GM23338 (cell line): ENCODE data around the gene ITPRIPL2. TPM values are rescaled to one million over a fixed set of nuclear protein-coding genes. Genes with fewer than 3 reads are reported as not detected.

ENCODE experiments used
- ATAC-seq: fragments of 200-7000 bp; cut with Tn5 transposase; 3 replicates; pipeline ENCODE4 v1.9.1; 2020
- DNase-seq: peaks from one replicate; pipeline ENCODE4 v3.0.0-alpha.2; 2015; ENCODE audit warnings: low spot score
- H2AFZ ChIP-seq: fragments of 200-600 bp; sonication (generic); 2 replicates; pipeline ENCODE4 v1.8.0; 2016; ENCODE audit warnings: antibody characterized with exemption, mild to moderate bottlenecking, moderate library complexity
- H3F3A ChIP-seq: fragments of 200-600 bp; sonication (generic); replicated peaks from 2 replicates; pipeline ENCODE4 v1.8.0; 2017; ENCODE audit warnings: antibody characterized with exemption, mixed run types, low read depth
- H3K27ac ChIP-seq: fragments of 200-600 bp; sonication (generic); 2 replicates; pipeline ENCODE4 v1.6.1; 2016; ENCODE audit warnings: low read depth
- H3K27me3 ChIP-seq: fragments of 200-600 bp; sonication (generic); 2 replicates; pipeline ENCODE4 v1.8.0; 2016; ENCODE audit warnings: mild to moderate bottlenecking, mixed run types, moderate library complexity; ENCODE audit not compliant: insufficient read depth
- H3K36me3 ChIP-seq: fragments of 200-600 bp; sonication (generic); 2 replicates; pipeline ENCODE4 v1.8.0; 2016; ENCODE audit warnings: mild to moderate bottlenecking; ENCODE audit not compliant: insufficient read depth
- H3K4me1 ChIP-seq: fragments of 200-600 bp; sonication (generic); 2 replicates; pipeline ENCODE4 v1.8.0; 2016; ENCODE audit warnings: mild to moderate bottlenecking, moderate library complexity; ENCODE audit not compliant: insufficient read depth
- H3K4me2 ChIP-seq: fragments of 200-600 bp; sonication (generic); 2 replicates; pipeline ENCODE4 v1.7.1; 2017; ENCODE audit warnings: mixed run types
- H3K4me3 ChIP-seq: fragments of 200-600 bp; sonication (generic); 2 replicates; pipeline ENCODE4 v1.6.1; 2016; ENCODE audit warnings: mixed run types
- H3K79me2 ChIP-seq: fragments of 200-600 bp; sonication (generic); replicated peaks from 2 replicates; pipeline ENCODE4 v1.8.0; 2017; ENCODE audit warnings: mild to moderate bottlenecking; ENCODE audit not compliant: insufficient read depth
- H3K9me2 ChIP-seq: fragments of 200-600 bp; sonication (generic); 2 replicates; pipeline ENCODE4 v1.8.0; 2017; ENCODE audit not compliant: insufficient read depth
- H4K20me1 ChIP-seq: fragments of 200-600 bp; sonication (generic); replicated peaks from 2 replicates; pipeline ENCODE4 v1.8.0; 2017; ENCODE audit warnings: mild to moderate bottlenecking; ENCODE audit not compliant: insufficient read depth
- H3K27ac Mint-ChIP-seq: 2 replicates; pipeline ENCODE4 v1.8.0; 2020; ENCODE audit warnings: inconsistent platforms, mild to moderate bottlenecking, moderate library complexity, mixed read lengths
- H3K27me3 Mint-ChIP-seq: 3 replicates; pipeline ENCODE4 v1.8.0; 2022; ENCODE audit warnings: low read depth, mild to moderate bottlenecking, moderate library complexity, mixed read lengths, inconsistent platforms; ENCODE audit not compliant: insufficient read depth, poor library complexity
- H3K36me3 Mint-ChIP-seq: 3 replicates; pipeline ENCODE4 v1.8.0; 2021; ENCODE audit warnings: low read depth, mild to moderate bottlenecking, inconsistent platforms, moderate library complexity, mixed read lengths
- H3K4me1 Mint-ChIP-seq: 3 replicates; pipeline ENCODE4 v1.8.0; 2020; ENCODE audit warnings: mild to moderate bottlenecking, inconsistent platforms, mixed read lengths
- H3K4me3 Mint-ChIP-seq: 3 replicates; pipeline ENCODE4 v1.8.0; 2021; ENCODE audit warnings: moderate library complexity, mild to moderate bottlenecking, inconsistent platforms, mixed read lengths
- H3K9me3 Mint-ChIP-seq: 3 replicates; pipeline ENCODE4 v1.8.0; 2020; ENCODE audit warnings: moderate library complexity, mild to moderate bottlenecking, inconsistent platforms, mixed read lengths
- CREB1 ChIP-seq: fragments of 250-450 bp; sonication (Bioruptor Pico); IDR thresholded peaks from 2 replicates; pipeline ENCODE4 v1.5.0; 2020; ENCODE audit warnings: low read depth, mild to moderate bottlenecking, moderate library complexity
- CTCF ChIP-seq, 2 experiments: fragments of 200-600 bp in 1 of 2; sonication (generic) in 1 of 2; conservative IDR thresholded peaks; 2 replicates each; pipeline versions ENCODE4 v1.5.1 to v1.6.1; 2016 to 2017; ENCODE audit warnings: antibody characterized with exemption in 2 of 2, low read depth in 2 of 2, mild to moderate bottlenecking in 2 of 2, moderate library complexity in 1 of 2
- ETS1 ChIP-seq: IDR thresholded peaks from 2 replicates; pipeline ENCODE4 v1.6.1; 2016; ENCODE audit warnings: antibody characterized with exemption
- EZH2 ChIP-seq: fragments of 200-600 bp; sonication (generic); IDR thresholded peaks from one replicate; pipeline ENCODE4 v1.8.0; 2017; ENCODE audit warnings: antibody characterized with exemption, mild to moderate bottlenecking, low read depth; ENCODE audit not compliant: unreplicated experiment
- EZH2phosphoT487 ChIP-seq: fragments of 200-600 bp; sonication (generic); IDR thresholded peaks from one replicate; pipeline ENCODE4 v1.8.1; 2018; ENCODE audit warnings: antibody characterized with exemption; ENCODE audit not compliant: unreplicated experiment
- JUNB ChIP-seq: IDR thresholded peaks from one replicate; pipeline ENCODE4 v1.6.1; 2016; ENCODE audit warnings: antibody characterized with exemption; ENCODE audit not compliant: unreplicated experiment
- NANOG ChIP-seq: IDR thresholded peaks from 2 replicates; pipeline ENCODE4 v1.6.1; 2016; ENCODE audit warnings: antibody characterized with exemption, borderline replicate concordance
- POLR2AphosphoS5 ChIP-seq: IDR thresholded peaks from 2 replicates; pipeline ENCODE4 v1.6.1; 2016; ENCODE audit warnings: antibody characterized with exemption, low read depth
- REST ChIP-seq: IDR thresholded peaks from one replicate; pipeline ENCODE4 v1.6.1; 2018; ENCODE audit warnings: antibody characterized with exemption; ENCODE audit not compliant: unreplicated experiment
- STAT1 ChIP-seq: IDR thresholded peaks from one replicate; pipeline ENCODE4 v1.6.1; 2016; ENCODE audit warnings: antibody characterized with exemption; ENCODE audit not compliant: unreplicated experiment
- ZNF114 ChIP-seq: fragments of 250-450 bp; sonication (Bioruptor Pico); IDR thresholded peaks from 2 replicates; pipeline ENCODE4 v1.5.0; 2020; ENCODE audit warnings: mild to moderate bottlenecking, moderate library complexity
- ZNF331 ChIP-seq: fragments of 250-450 bp; sonication (Bioruptor Pico); IDR thresholded peaks from 2 replicates; pipeline ENCODE4 v1.5.0; 2020; ENCODE audit warnings: low read depth, mild to moderate bottlenecking, moderate library complexity
- ZNF462 ChIP-seq: fragments of 250-450 bp; sonication (Bioruptor Pico); IDR thresholded peaks from 2 replicates; pipeline ENCODE4 v1.5.0; 2020; ENCODE audit warnings: mild to moderate bottlenecking, moderate library complexity
- polyA plus RNA-seq: library from polyadenylated mRNA; unstranded; fragments of >200 nt; fragmentation: Nextera tagmentation; extraction: Ambion mirVana; gene quantifications from 2 replicates; pipeline ENCODE4 v1.2.1, GENCODE V29; 2016
- total RNA-seq: library from RNA; depleted of rRNA; stranded (reverse); fragments of >200 nt; shearing (Covaris generic); gene quantifications from 2 replicates; pipeline ENCODE4 v1.2.3, GENCODE V29; 2014

The ITPRIPL2 gene
- total and polyA plus RNA-seq, 2 experiments from 2014 or later = 0.94 to 8.3 TPM

GRCh38 chr16:19130852-19131824 lies 17.4 kb downstream of the ITPRIPL2 start:
- no peaks in the 10 kb centered on the region for H3K79me2 ChIP-seq
- H3K9me2 ChIP-seq = no peaks in the 10 kb centered on the region
- no peaks in the 10 kb centered on the region for H3K36me3 ChIP-seq
- H3K36me3 Mint-ChIP-seq = no peaks in the 10 kb centered on the region
- peak overlapping the region; percentile 76 for H3K27ac Mint-ChIP-seq
- H2AFZ ChIP-seq = peak overlapping the region; percentile 91
- no peaks in the 10 kb centered on the region for H4K20me1 ChIP-seq
- H3K4me3 Mint-ChIP-seq = no peak overlapping the region
- no peak for ATAC-seq
- peak; percentile 53 for DNase-seq
- H3K27me3 Mint-ChIP-seq = peaks cover 13% of the 10 kb centered on the region
- H3K4me1 Mint-ChIP-seq = peaks cover 34% of the 10 kb centered on the region
- peak overlapping the region; percentile 4 for H3K27ac ChIP-seq
- H3K9me3 Mint-ChIP-seq = peaks cover 8% of the 10 kb centered on the region; the same call in 1 of the 3 replicates
- H3K27me3 ChIP-seq = no peaks in the 10 kb centered on the region
- H3K4me2 ChIP-seq = peak overlapping the region; percentile 64
- H3F3A ChIP-seq = no peaks in the 10 kb centered on the region
- H3K4me3 ChIP-seq = 0 out of 2 replicates have a peak overlapping the region, but pooled peaks have one; percentile 24
- peaks cover 20% of the 10 kb centered on the region for H3K4me1 ChIP-seq
- TF ChIP-seq EZH2 (no peak), ZNF331 (CRISPR knock-in tag) (no peak), ZNF114 (CRISPR knock-in tag) (no peak), ETS1 (no peak), CTCF (conservative IDR thresholded peaks at IDR 0.05; ENCODE audit: low read depth in 2 of 2) (no peak), POLR2AphosphoS5 (no peak), EZH2phosphoT487 (no peak), NANOG (no peak), ZNF462 (CRISPR knock-in tag) (no peak), STAT1 (no peak), REST (no peak), CREB1 (CRISPR knock-in tag) (no peak), JUNB (no peak)
